CD14-positive monocyte (primary cell): Measurements from ENCODE around the gene SHCBP1L. TPM values are rescaled to one million over a fixed set of nuclear protein-coding genes. Genes with fewer than 3 reads are reported as not detected.

Experiments used
- DNase-seq, 3 donors: peaks; one replicate each; pipeline ENCODE4 v3.0.0-alpha.2; 2011 to 2022
- H2AFZ ChIP-seq: 2 replicates; pipeline ENCODE4 v1.6.0; 2012; ENCODE audit warnings: mild to moderate bottlenecking, low read depth, low read length, inconsistent platforms; ENCODE audit not compliant: insufficient read depth, poor library complexity, severe bottlenecking
- H3K27ac ChIP-seq, 2 donors: 1 replicate in 1 of 2; 2 replicates in 1 of 2; pipeline ENCODE4 v1.5.1; 2012 to 2013; ENCODE audit warnings: low read length in 2 of 2, control low read depth in 1 of 2, inconsistent platforms in 1 of 2, low read depth in 1 of 2, mild to moderate bottlenecking in 1 of 2
- H3K27me3 ChIP-seq, 2 donors: one replicate each; pipeline versions ENCODE4 v1.6.0 to v1.6.1; 2011 to 2013; ENCODE audit warnings: low read length in 2 of 2; ENCODE audit not compliant: control insufficient read depth in 2 of 2, insufficient read depth in 2 of 2
- H3K36me3 ChIP-seq, 2 donors: replicated peaks in 1 of 2; 1 replicate in 1 of 2; 2 replicates in 1 of 2; pipeline versions ENCODE4 v1.5.1 to v1.6.1; 2012 to 2013; ENCODE audit warnings: low read length in 2 of 2, control low read depth in 1 of 2, inconsistent platforms in 1 of 2, mild to moderate bottlenecking in 1 of 2; ENCODE audit not compliant: insufficient read depth in 2 of 2, control insufficient read depth in 1 of 2
- H3K4me1 ChIP-seq, 2 donors: 1 replicate in 1 of 2; 2 replicates in 1 of 2; pipeline versions ENCODE4 v1.5.1 to v1.6.1; 2012 to 2013; ENCODE audit warnings: low read length in 2 of 2, control low read depth in 1 of 2, inconsistent platforms in 1 of 2, mild to moderate bottlenecking in 1 of 2, moderate library complexity in 1 of 2; ENCODE audit not compliant: insufficient read depth in 2 of 2, control insufficient read depth in 1 of 2
- H3K4me2 ChIP-seq: replicated peaks from 2 replicates; pipeline ENCODE3; 2012; ENCODE audit warnings: low read length, moderate library complexity, mild to moderate bottlenecking; ENCODE audit not compliant: poor library complexity, severe bottlenecking; ENCODE audit errors: extremely low read depth
- H3K4me3 ChIP-seq, 3 experiments: fragments of 200-600 bp in 1 of 3; sonication (generic) in 1 of 3; replicated peaks in 1 of 3; 1 replicate in 2 of 3; 2 replicates in 1 of 3; pipeline ENCODE4 v1.5.1; 2011 to 2013; ENCODE audit warnings: low read length in 3 of 3, mild to moderate bottlenecking in 3 of 3, control low read depth in 2 of 3, low read depth in 2 of 3, inconsistent platforms in 1 of 3, moderate library complexity in 1 of 3
- H3K79me2 ChIP-seq: 2 replicates; pipeline ENCODE4 v1.6.0; 2012; ENCODE audit warnings: mild to moderate bottlenecking, control low read depth, inconsistent platforms, low read length, moderate library complexity; ENCODE audit not compliant: insufficient read depth
- H3K9ac ChIP-seq: 2 replicates; pipeline ENCODE4 v1.6.0; 2017; ENCODE audit warnings: low read length, mild to moderate bottlenecking; ENCODE audit not compliant: insufficient read depth, poor library complexity, severe bottlenecking
- H3K9me3 ChIP-seq, 2 donors: replicated peaks in 1 of 2; 1 replicate in 1 of 2; 2 replicates in 1 of 2; pipeline versions ENCODE4 v1.5.1 to v1.6.1; 2012 to 2013; ENCODE audit warnings: low read length in 2 of 2, control low read depth in 1 of 2; ENCODE audit not compliant: control insufficient read depth in 1 of 2, insufficient read depth in 1 of 2
- H4K20me1 ChIP-seq: 2 replicates; pipeline ENCODE4 v1.6.0; 2012; ENCODE audit warnings: mild to moderate bottlenecking, low read length, control low read depth, moderate library complexity; ENCODE audit not compliant: insufficient read depth
- H3K27ac Mint-ChIP-seq, 7 donors: one replicate each; pipeline ENCODE4 v1.8.0; 2020; ENCODE audit warnings: mild to moderate bottlenecking in 7 of 7, mixed read lengths in 7 of 7, moderate library complexity in 6 of 7, inconsistent platforms in 2 of 7
- H3K27me3 Mint-ChIP-seq, 3 donors: one replicate each; pipeline ENCODE4 v1.8.0; 2021 to 2022; ENCODE audit warnings: low read depth in 3 of 3, mild to moderate bottlenecking in 3 of 3, mixed read lengths in 3 of 3, moderate library complexity in 3 of 3, inconsistent platforms in 1 of 3
- H3K36me3 Mint-ChIP-seq, 2 donors: one replicate each; pipeline ENCODE4 v1.8.0; 2020; ENCODE audit warnings: mixed read lengths in 2 of 2, inconsistent platforms in 1 of 2, mild to moderate bottlenecking in 1 of 2
- H3K4me1 Mint-ChIP-seq: one replicate; pipeline ENCODE4 v1.8.0; 2020; ENCODE audit warnings: mild to moderate bottlenecking, mixed read lengths
- H3K4me3 Mint-ChIP-seq, 2 donors: one replicate each; pipeline ENCODE4 v1.8.0; 2020; ENCODE audit warnings: mild to moderate bottlenecking in 2 of 2, mixed read lengths in 2 of 2, moderate library complexity in 1 of 2
- H3K9me3 Mint-ChIP-seq, 7 donors: one replicate each; pipeline ENCODE4 v1.8.0; 2020 to 2022; ENCODE audit warnings: mixed read lengths in 7 of 7, mild to moderate bottlenecking in 6 of 7, moderate library complexity in 6 of 7, inconsistent platforms in 2 of 7
- WGBS: methylation state at CpG from one replicate; pipeline ENCODE4 v1.1.5; 2013; ENCODE audit warnings: missing lambda C conversion rate; ENCODE audit not compliant: insufficient coverage; 5-methylcytosine and 5-hydroxymethylcytosine counted together
- intact Hi-C, 2 donors: fragments of 100-400 bp; cut with micrococcal nuclease; formaldehyde crosslinking; loops; one replicate each; pipeline versions ENCODE4 v1.15.0 to v1.15.1; 2023
- polyA plus RNA-seq, 3 donors: library from polyadenylated mRNA; depleted of rRNA in 1 of 3; unstranded in 2 of 3; stranded (reverse) in 1 of 3; fragments of 300-500 nt in 2 of 3; fragments of >200 nt in 1 of 3; fragmentation: Illumina TruSeq in 2 of 3; gene quantifications; 1 replicate in 2 of 3; 2 replicates in 1 of 3; pipeline ENCODE4 v1.2.3, GENCODE V29; 2012 to 2021
- TF ChIP-seq, protein P1 (sequence below): fragments of 200-600 bp; IDR thresholded peaks from one replicate; pipeline ENCODE4 v1.8.0; 2022; ENCODE audit warnings: antibody characterized with exemption, mild to moderate bottlenecking

Gene SHCBP1L
- polyA plus RNA-seq, 3 donors: not detected

DNA sequence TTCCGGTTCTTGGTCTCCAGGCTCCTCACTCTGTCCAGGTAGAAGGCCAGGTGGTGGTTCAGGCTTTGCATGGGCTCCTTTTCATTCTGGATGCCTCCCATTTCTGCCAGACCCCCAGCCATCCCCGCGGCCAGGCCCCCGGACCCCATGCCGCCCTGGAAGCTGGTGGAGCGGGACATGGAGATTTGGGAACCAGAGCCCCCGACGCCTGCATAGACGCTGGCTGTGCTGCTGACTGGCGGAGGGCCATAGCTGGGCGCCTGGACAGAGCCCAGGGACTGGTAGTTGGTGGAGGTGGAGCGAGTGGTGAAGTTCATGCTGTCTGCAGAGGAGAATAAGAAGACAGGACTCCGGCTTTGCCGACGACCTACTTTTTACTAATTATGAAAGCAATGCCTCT lies 7.1 kb upstream of the SHCBP1L start:
- no peak overlapping the region for H3K4me3 Mint-ChIP-seq
- Histone ChIP-seq H3K79me2 (no peaks in the 10 kb centered on the region), H3K27me3 (peaks cover 0 to 2% of the 10 kb centered on the region in 2 donors), H3K9me3 (peaks cover 0 to 6% of the 10 kb centered on the region in 2 donors), H3K4me3 (no peak overlapping the region), H3K4me2 (no peak overlapping the region), H3K27ac (no peak overlapping the region), H3K9ac (no peak overlapping the region), H2AFZ (no peak overlapping the region), H3K4me1 (peaks cover 0 to 5% of the 10 kb centered on the region in 2 donors), H4K20me1 (no peaks in the 10 kb centered on the region), H3K36me3 (no peaks in the 10 kb centered on the region)
- H3K9me3 Mint-ChIP-seq: peaks cover 0 to 7% (median 4%) of the 10 kb centered on the region in 7 donors
- H3K27ac Mint-ChIP-seq: no peak overlapping the region
- TF ChIP-seq, protein P1, sequence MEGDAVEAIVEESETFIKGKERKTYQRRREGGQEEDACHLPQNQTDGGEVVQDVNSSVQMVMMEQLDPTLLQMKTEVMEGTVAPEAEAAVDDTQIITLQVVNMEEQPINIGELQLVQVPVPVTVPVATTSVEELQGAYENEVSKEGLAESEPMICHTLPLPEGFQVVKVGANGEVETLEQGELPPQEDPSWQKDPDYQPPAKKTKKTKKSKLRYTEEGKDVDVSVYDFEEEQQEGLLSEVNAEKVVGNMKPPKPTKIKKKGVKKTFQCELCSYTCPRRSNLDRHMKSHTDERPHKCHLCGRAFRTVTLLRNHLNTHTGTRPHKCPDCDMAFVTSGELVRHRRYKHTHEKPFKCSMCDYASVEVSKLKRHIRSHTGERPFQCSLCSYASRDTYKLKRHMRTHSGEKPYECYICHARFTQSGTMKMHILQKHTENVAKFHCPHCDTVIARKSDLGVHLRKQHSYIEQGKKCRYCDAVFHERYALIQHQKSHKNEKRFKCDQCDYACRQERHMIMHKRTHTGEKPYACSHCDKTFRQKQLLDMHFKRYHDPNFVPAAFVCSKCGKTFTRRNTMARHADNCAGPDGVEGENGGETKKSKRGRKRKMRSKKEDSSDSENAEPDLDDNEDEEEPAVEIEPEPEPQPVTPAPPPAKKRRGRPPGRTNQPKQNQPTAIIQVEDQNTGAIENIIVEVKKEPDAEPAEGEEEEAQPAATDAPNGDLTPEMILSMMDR: no peak
- intact Hi-C loops: loop anchor here in 1 of 2 donors (10.0 kb wide), 1 partner anchor 275 kb away; no protein-coding TSS in a partner anchor
- no peak for DNase-seq
- peaks cover 6% of the 10 kb centered on the region for H3K4me1 Mint-ChIP-seq
- peaks cover 6 to 13% (median 9%) of the 10 kb centered on the region in 3 donors for H3K27me3 Mint-ChIP-seq
- no peaks in the 10 kb centered on the region for H3K36me3 Mint-ChIP-seq
- 97% methylated on average over 10 of the region's 15 CpGs for WGBS

DNA sequence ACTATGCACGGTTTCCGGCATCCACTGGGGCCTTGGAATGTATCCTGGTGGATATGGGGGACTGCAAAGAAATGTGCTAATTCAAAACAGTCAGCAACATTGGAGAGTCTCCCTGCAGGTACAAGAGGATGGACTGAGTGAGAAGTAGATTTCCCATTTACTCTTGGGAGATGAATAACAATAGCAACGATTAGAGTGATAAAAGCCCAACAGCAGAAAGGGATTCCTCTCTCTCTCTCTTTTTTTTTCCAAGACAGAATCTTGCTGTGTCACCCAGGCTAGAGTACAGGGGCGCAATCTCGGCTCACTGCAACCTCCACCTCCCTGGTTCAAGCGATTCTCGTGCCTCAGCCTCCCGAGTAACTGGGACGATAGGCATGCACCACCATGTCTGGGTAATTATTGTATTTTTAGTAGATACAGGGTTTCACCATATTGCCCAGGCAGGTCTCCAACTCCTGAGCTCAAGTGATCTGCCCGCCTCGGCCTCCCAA lies 5.0 kb upstream of the SHCBP1L start:
- peaks cover 0 to 9% (median 4%) of the 10 kb centered on the region in 7 donors for H3K9me3 Mint-ChIP-seq

More for the DNA sequence above, 5.0 kb upstream of the SHCBP1L start:
- H3K4me3 Mint-ChIP-seq: no peak overlapping the region
- peaks cover 6% of the 10 kb centered on the region for H3K4me1 Mint-ChIP-seq
- H4K20me1 ChIP-seq: no peaks in the 10 kb centered on the region
- H3K27me3 ChIP-seq: peaks cover 10 to 19% of the 10 kb centered on the region in 2 donors
- H3K27ac Mint-ChIP-seq: no peak overlapping the region
- TF ChIP-seq, protein P1: no peak
- no peak overlapping the region for H3K4me3 ChIP-seq
- 91% methylated on average over 3 of the region's 11 CpGs for WGBS
- H2AFZ ChIP-seq: no peak overlapping the region
- no peak for DNase-seq
- peaks cover 0 to 5% of the 10 kb centered on the region in 2 donors for H3K4me1 ChIP-seq
- no peaks in the 10 kb centered on the region for H3K36me3 ChIP-seq
- H3K27me3 Mint-ChIP-seq: peaks cover 17 to 27% (median 22%) of the 10 kb centered on the region in 3 donors
- H3K36me3 Mint-ChIP-seq: no peaks in the 10 kb centered on the region
- no peak overlapping the region for H3K27ac ChIP-seq
- H3K4me2 ChIP-seq: no peak overlapping the region
- intact Hi-C loops: no loop called here
- no peak overlapping the region for H3K9ac ChIP-seq
- H3K79me2 ChIP-seq: no peaks in the 10 kb centered on the region
- H3K9me3 ChIP-seq: peaks cover 0 to 6% of the 10 kb centered on the region in 2 donors
